Smooth muscle cell (in vitro differentiated cells): ENCODE results near the gene ARHGEF28. TPM values are rescaled to one million over a fixed set of nuclear protein-coding genes. Genes with fewer than 3 reads are reported as not detected.
A peak's percentile ranks its signal among the peaks of the same experiment; 100 is the strongest.

Source experiments
- DNase-seq: peaks from one replicate; lab custom pipeline; 2025; ENCODE audit not compliant: unreplicated experiment; lab: John Stamatoyannopoulos, UW
- H2AFZ ChIP-seq: fragments of 200-600 bp; sonication (generic); 2 replicates; pipeline ENCODE4 v1.6.0; 2016; ENCODE audit warnings: antibody characterized with exemption, low read depth, mild to moderate bottlenecking
- H3F3A ChIP-seq: fragments of 200-600 bp; sonication (generic); 2 replicates; pipeline ENCODE4 v1.6.0; 2017; ENCODE audit warnings: antibody characterized with exemption, low read depth
- H3K27ac ChIP-seq: fragments of 200-600 bp; sonication (generic); 2 replicates; pipeline ENCODE4 v1.5.1; 2016; ENCODE audit warnings: low read depth, mild to moderate bottlenecking
- H3K27me3 ChIP-seq: fragments of 200-600 bp; sonication (generic); 2 replicates; pipeline ENCODE4 v1.6.1; 2016; ENCODE audit warnings: low read depth, mild to moderate bottlenecking
- H3K36me3 ChIP-seq: fragments of 200-600 bp; sonication (generic); 2 replicates; pipeline ENCODE4 v1.5.1; 2016; ENCODE audit warnings: low read depth
- H3K4me1 ChIP-seq: fragments of 200-600 bp; sonication (generic); 2 replicates; pipeline ENCODE4 v1.5.1; 2016; ENCODE audit warnings: low read depth
- H3K4me2 ChIP-seq: fragments of 200-600 bp; sonication (generic); 2 replicates; pipeline ENCODE4 v1.6.0; 2016; ENCODE audit warnings: mild to moderate bottlenecking
- H3K4me3 ChIP-seq: fragments of 200-600 bp; sonication (generic); 2 replicates; pipeline ENCODE4 v1.5.1; 2016; ENCODE audit warnings: mild to moderate bottlenecking
- H3K79me2 ChIP-seq: fragments of 200-600 bp; sonication (generic); 2 replicates; pipeline ENCODE4 v1.6.0; 2016; ENCODE audit warnings: low read depth, mild to moderate bottlenecking
- H3K9ac ChIP-seq: fragments of 200-600 bp; sonication (generic); 2 replicates; pipeline ENCODE4 v1.6.0; 2016; ENCODE audit warnings: low read depth
- H3K9me3 ChIP-seq: fragments of 200-600 bp; sonication (generic); replicated peaks from 2 replicates; pipeline ENCODE4 v1.5.1; 2016; ENCODE audit warnings: low read depth
- H4K20me1 ChIP-seq: fragments of 200-600 bp; sonication (generic); 2 replicates; pipeline ENCODE4 v1.6.0; 2016; ENCODE audit warnings: low read depth
- WGBS: methylation state at CpG from one replicate; pipeline ENCODE4 v1.1.7; 2016; ENCODE audit warnings: low lambda C conversion rate; 5-methylcytosine and 5-hydroxymethylcytosine counted together
- polyA plus RNA-seq: library from polyadenylated mRNA; unstranded; fragments of >200 nt; fragmentation: Nextera tagmentation; extraction: Ambion mirVana; gene quantifications from 2 replicates; pipeline ENCODE4 v1.2.1, GENCODE V29; 2016
- total RNA-seq: library from RNA; depleted of rRNA; stranded (reverse); fragments of >200 nt; gene quantifications from 2 replicates; pipeline ENCODE4 v1.2.3, GENCODE V29; 2014
- TF ChIP-seq, protein P1 (sequence below): fragments of 200-600 bp; sonication (generic); IDR thresholded peaks from 2 replicates; pipeline ENCODE4 v1.5.1; 2017; ENCODE audit warnings: borderline replicate concordance, mild to moderate bottlenecking, antibody characterized with exemption; ENCODE audit not compliant: insufficient read depth, poor library complexity, severe bottlenecking

Gene ARHGEF28
- total and polyA plus RNA-seq, 2 experiments from 2014 or later = 0.19 to 0.90 TPM

DNA sequence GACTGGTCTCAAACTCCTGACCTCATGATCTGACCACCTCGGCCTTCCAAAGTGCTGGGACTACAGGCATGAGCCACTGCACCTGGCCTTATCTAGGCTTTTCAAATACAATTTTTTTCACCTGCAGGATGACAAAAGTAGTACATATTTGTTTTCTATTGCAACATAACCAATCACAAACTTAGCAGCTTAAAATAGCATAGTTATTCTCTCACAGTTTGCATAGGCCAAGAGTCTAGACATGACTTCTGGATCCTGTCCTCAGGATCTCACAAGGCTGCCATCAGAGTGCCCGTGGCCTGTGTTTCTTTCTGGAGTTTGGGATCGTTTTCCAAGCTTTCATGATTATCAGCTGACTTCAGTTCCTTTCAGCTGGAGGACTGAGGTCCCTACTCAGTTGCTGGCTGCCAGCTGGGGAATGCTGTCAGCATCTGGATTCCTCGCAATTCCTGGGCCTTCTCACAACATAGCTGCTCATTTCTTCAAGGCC is 348.9 kb downstream of the ARHGEF28 start:
- no peak overlapping the region for H3K9ac ChIP-seq
- WGBS = 33% methylated on average over 4 of the region's 4 CpGs
- H3K27me3 ChIP-seq = no peaks in the 10 kb centered on the region
- H3F3A ChIP-seq = peaks cover 15% of the 10 kb centered on the region
- no peak overlapping the region for H3K4me3 ChIP-seq
- no peaks in the 10 kb centered on the region for H3K9me3 ChIP-seq
- no peak overlapping the region for H2AFZ ChIP-seq
- H3K4me1 ChIP-seq = no peaks in the 10 kb centered on the region
- no peak overlapping the region for H3K4me2 ChIP-seq
- H3K27ac ChIP-seq = peak overlapping the region; percentile 58
- TF ChIP-seq, protein P1, sequence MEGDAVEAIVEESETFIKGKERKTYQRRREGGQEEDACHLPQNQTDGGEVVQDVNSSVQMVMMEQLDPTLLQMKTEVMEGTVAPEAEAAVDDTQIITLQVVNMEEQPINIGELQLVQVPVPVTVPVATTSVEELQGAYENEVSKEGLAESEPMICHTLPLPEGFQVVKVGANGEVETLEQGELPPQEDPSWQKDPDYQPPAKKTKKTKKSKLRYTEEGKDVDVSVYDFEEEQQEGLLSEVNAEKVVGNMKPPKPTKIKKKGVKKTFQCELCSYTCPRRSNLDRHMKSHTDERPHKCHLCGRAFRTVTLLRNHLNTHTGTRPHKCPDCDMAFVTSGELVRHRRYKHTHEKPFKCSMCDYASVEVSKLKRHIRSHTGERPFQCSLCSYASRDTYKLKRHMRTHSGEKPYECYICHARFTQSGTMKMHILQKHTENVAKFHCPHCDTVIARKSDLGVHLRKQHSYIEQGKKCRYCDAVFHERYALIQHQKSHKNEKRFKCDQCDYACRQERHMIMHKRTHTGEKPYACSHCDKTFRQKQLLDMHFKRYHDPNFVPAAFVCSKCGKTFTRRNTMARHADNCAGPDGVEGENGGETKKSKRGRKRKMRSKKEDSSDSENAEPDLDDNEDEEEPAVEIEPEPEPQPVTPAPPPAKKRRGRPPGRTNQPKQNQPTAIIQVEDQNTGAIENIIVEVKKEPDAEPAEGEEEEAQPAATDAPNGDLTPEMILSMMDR = no peak
- no peaks in the 10 kb centered on the region for H3K36me3 ChIP-seq
- no peaks in the 10 kb centered on the region for H4K20me1 ChIP-seq
- DNase-seq = no peak
- no peaks in the 10 kb centered on the region for H3K79me2 ChIP-seq

DNA sequence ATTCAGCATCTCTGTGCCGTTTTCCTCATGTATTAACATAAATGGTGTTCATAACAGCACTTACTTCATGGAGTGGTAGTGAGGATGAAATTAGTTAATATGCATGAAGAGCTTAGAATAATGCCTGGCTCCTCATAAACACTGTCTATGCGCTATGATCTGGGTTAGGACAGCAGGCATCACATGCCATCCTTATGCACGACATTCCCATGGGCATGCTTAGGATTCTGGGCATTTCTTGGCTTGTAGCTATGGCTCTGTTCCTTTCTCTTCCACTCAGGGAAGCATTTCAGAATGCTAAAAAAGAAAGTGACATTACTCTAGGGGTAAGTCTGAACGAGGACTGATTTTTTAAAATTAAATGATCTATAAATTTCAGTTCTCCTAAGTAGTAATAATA is 349.8 kb downstream of the ARHGEF28 start:
- H3K4me2 ChIP-seq = no peak overlapping the region
- no peaks in the 10 kb centered on the region for H3K27me3 ChIP-seq
- H3K4me1 ChIP-seq = no peaks in the 10 kb centered on the region
- 86% methylated on average over 4 of the region's 4 CpGs for WGBS
- H3K79me2 ChIP-seq = no peaks in the 10 kb centered on the region
- H4K20me1 ChIP-seq = no peaks in the 10 kb centered on the region
- H2AFZ ChIP-seq = no peak overlapping the region
- H3K4me3 ChIP-seq = no peak overlapping the region
- H3K9me3 ChIP-seq = no peaks in the 10 kb centered on the region
- H3K27ac ChIP-seq = no peak overlapping the region
- H3K36me3 ChIP-seq = no peaks in the 10 kb centered on the region
- H3K9ac ChIP-seq = no peak overlapping the region
- DNase-seq = no peak
- peaks cover 11% of the 10 kb centered on the region for H3F3A ChIP-seq
- TF ChIP-seq, protein P1 = no peak

DNA sequence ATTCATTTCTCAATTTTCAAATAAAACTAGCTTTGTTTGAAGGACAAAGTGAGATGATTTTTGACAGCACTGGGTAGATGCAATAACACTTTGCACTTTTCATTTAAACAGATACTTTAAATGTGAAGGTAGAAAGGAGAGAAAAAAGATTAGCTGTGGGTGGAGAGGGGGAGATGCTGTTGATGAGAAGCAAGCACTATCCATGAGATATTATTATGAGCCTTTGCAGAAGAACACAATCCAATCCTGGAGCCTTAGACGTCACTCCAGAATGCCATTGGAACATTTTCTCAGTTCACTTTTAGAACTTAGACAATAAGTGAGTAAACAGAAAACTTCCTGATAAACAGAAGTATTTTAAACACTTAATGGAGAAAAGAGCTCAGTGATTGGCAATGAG is 351.1 kb downstream of the ARHGEF28 start:
- Histone ChIP-seq H3K9ac (no peak overlapping the region), H4K20me1 (no peaks in the 10 kb centered on the region), H3K4me1 (no peaks in the 10 kb centered on the region), H2AFZ (no peak overlapping the region), H3K36me3 (no peaks in the 10 kb centered on the region), H3K4me2 (no peak overlapping the region), H3K79me2 (no peaks in the 10 kb centered on the region), H3F3A (peaks cover 11% of the 10 kb centered on the region), H3K4me3 (no peak overlapping the region), H3K27me3 (no peaks in the 10 kb centered on the region), H3K9me3 (no peaks in the 10 kb centered on the region), H3K27ac (no peak overlapping the region)
- TF ChIP-seq, protein P1 = no peak
- DNase-seq = no peak
- WGBS = 78% methylated on average over 1 of the region's 1 CpG

DNA sequence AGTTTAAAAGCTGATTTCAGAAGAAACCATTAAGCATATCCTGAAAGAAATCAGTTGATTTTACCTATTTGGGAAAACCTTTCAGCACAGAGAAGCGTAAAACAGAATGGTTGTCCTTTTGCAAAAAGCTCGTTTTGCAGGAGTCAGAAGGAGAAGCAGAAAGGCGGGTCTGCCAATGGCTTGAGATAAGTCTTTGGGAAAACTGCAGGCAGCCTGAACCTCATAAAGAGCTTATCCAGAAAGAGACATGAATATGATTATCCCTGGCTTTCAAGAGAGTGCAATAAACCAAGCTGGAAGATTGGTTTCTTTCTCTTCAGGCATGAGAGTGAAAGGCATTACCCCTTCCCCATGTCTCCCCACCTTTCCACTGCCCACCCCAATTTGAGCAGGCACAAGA is 353.3 kb downstream of the ARHGEF28 start:
- H3K4me3 ChIP-seq = no peak overlapping the region
- H2AFZ ChIP-seq = no peak overlapping the region
- DNase-seq = no peak
- H3K9ac ChIP-seq = no peak overlapping the region
- no peaks in the 10 kb centered on the region for H3K79me2 ChIP-seq
- no peak overlapping the region for H3K27ac ChIP-seq
- TF ChIP-seq, protein P1 = no peak
- H3K4me2 ChIP-seq = no peak overlapping the region
- no peaks in the 10 kb centered on the region for H3K9me3 ChIP-seq
- H4K20me1 ChIP-seq = no peaks in the 10 kb centered on the region
- H3K27me3 ChIP-seq = no peaks in the 10 kb centered on the region
- peaks cover 14% of the 10 kb centered on the region for H3F3A ChIP-seq
- H3K36me3 ChIP-seq = no peaks in the 10 kb centered on the region
- H3K4me1 ChIP-seq = peaks cover 7% of the 10 kb centered on the region
- 60% methylated on average over 3 of the region's 3 CpGs for WGBS
